GM18511 (cell line): ENCODE data around the gene HERPUD2.
A peak's percentile ranks its signal among the peaks of the same experiment; 100 is the strongest.
"Not testable (repeated sequence)": the region's sequence is repeated elsewhere in the genome, so short reads cannot be mapped to it uniquely, and the experiment has no call there.

Experiments used
- ATAC-seq: cut with Tn5 transposase; IDR thresholded peaks from one replicate; pipeline ENCODE4 v1.9.1; 2021; ENCODE audit warnings: mild to moderate bottlenecking, moderate library complexity; ENCODE audit not compliant: unreplicated experiment

HERPUD2 gene

GRCh38 chr7:35681231-35682029 lies 13.5 kb downstream of the HERPUD2 start:
- peak; percentile 77 for ATAC-seq

- no peak for ATAC-seq
Observed at GRCh38 chr7:35680403-35681013, 14.4 kb downstream of the HERPUD2 start.

- no peak for ATAC-seq
Observed at GRCh38 chr7:35677582-35678356, 17.2 kb downstream of the HERPUD2 start.

- no peak for ATAC-seq
Observed at GRCh38 chr7:35676211-35676610, 18.7 kb downstream of the HERPUD2 start.

- ATAC-seq, result no peak
Observed at GRCh38 chr7:35670856-35671569, 23.9 kb downstream of the HERPUD2 start.

- not testable (repeated sequence) for ATAC-seq
Observed at GRCh38 chr7:35660411-35660810, 34.5 kb downstream of the HERPUD2 start.

GRCh38 chr7:35658606-35659201 lies 36.2 kb downstream of the HERPUD2 start:
- ATAC-seq, result no peak

- peak; percentile 60 for ATAC-seq
Observed at GRCh38 chr7:35657125-35657524, 37.8 kb downstream of the HERPUD2 start.

- not testable (repeated sequence) for ATAC-seq
Observed at GRCh38 chr7:35654558-35654957, 40.4 kb downstream of the HERPUD2 start.

GRCh38 chr7:35652124-35652523 lies 42.8 kb downstream of the HERPUD2 start:
- ATAC-seq, result no peak

GRCh38 chr7:35650751-35651150 lies 44.2 kb downstream of the HERPUD2 start:
- no peak for ATAC-seq

- no peak for ATAC-seq
Observed at GRCh38 chr7:35649711-35650110, 45.2 kb downstream of the HERPUD2 start.

- no peak for ATAC-seq
Observed at GRCh38 chr7:35648367-35648766, 46.6 kb downstream of the HERPUD2 start.

- ATAC-seq, result no peak
Observed at GRCh38 chr7:35647171-35647574, 47.8 kb downstream of the HERPUD2 start.

GRCh38 chr7:35646289-35647023 lies 48.5 kb downstream of the HERPUD2 start:
- no peak for ATAC-seq

GRCh38 chr7:35645691-35646090 lies 49.2 kb downstream of the HERPUD2 start:
- ATAC-seq, result no peak

GRCh38 chr7:35630024-35630972 lies 64.6 kb downstream of the HERPUD2 start:
- no peak for ATAC-seq

GRCh38 chr7:35624299-35625186 lies 70.4 kb downstream of the HERPUD2 start:
- ATAC-seq, result peak; percentile 90
